Heart left ventricle (tissue), 16 donors: Measurements from ENCODE around the gene ARL5C. TPM values are rescaled to one million over a fixed set of nuclear protein-coding genes. Genes with fewer than 3 reads are reported as not detected.

Experiments
- ATAC-seq, 4 donors: fragments of 200-7000 bp; cut with Tn5 transposase; one replicate each; pipeline ENCODE4 v1.9.1; 2020 to 2022; ENCODE audit warnings: moderate library complexity in 4 of 4, mild to moderate bottlenecking in 3 of 4, moderate number of reproducible peaks in 1 of 4
- DNase-seq, 5 donors: peaks; one replicate each; pipeline ENCODE4 v3.0.0-alpha.2; 2020
- H3K27ac ChIP-seq, 12 donors: fragments of 200-600 bp; sonication (generic) in 4 of 12; one replicate each; pipeline versions ENCODE4 v1.5.0 to v1.8.0; 2016 to 2022; ENCODE audit warnings: mild to moderate bottlenecking in 2 of 12
- H3K27me3 ChIP-seq, 9 donors: fragments of 200-600 bp; sonication (generic) in 2 of 9; one replicate each; pipeline versions ENCODE4 v1.5.1 to v1.8.0; 2016 to 2022; ENCODE audit warnings: mild to moderate bottlenecking in 3 of 9
- H3K36me3 ChIP-seq, 9 donors: fragments of 200-600 bp; sonication (generic) in 2 of 9; one replicate each; pipeline versions ENCODE4 v1.5.0 to v1.8.0; 2018 to 2022; ENCODE audit warnings: mild to moderate bottlenecking in 2 of 9
- H3K4me1 ChIP-seq, 12 donors: fragments of 200-600 bp; sonication (generic) in 4 of 12; one replicate each; pipeline versions ENCODE4 v1.5.0 to v1.8.0; 2016 to 2022; ENCODE audit warnings: mild to moderate bottlenecking in 3 of 12
- H3K4me3 ChIP-seq, 12 donors: fragments of 200-600 bp; sonication (generic) in 4 of 12; one replicate each; pipeline versions ENCODE4 v1.5.0 to v1.8.0; 2017 to 2022; ENCODE audit warnings: mild to moderate bottlenecking in 9 of 12, moderate library complexity in 4 of 12
- H3K9me3 ChIP-seq, 12 donors: fragments of 200-600 bp; sonication (generic) in 4 of 12; one replicate each; pipeline versions ENCODE4 v1.5.0 to v1.8.0; 2016 to 2022; ENCODE audit warnings: mild to moderate bottlenecking in 1 of 12
- POLR2A ChIP-seq, 2 donors: fragments of 450-650 bp; IDR thresholded peaks; one replicate each; pipeline ENCODE4 v1.6.1; 2017; ENCODE audit warnings: antibody characterized with exemption in 2 of 2, mild to moderate bottlenecking in 2 of 2, moderate library complexity in 2 of 2
- WGBS, 4 donors: extraction: QIAGEN DNeasy Blood & Tissue Kit in 2 of 4; methylation state at CpG; one replicate each; pipeline versions ENCODE4 v1.1.5 to v1.1.7; 2013 to 2018; 5-methylcytosine and 5-hydroxymethylcytosine counted together
- intact Hi-C, 10 donors: fragments of 100-400 bp; cut with DNase I; formaldehyde crosslinking; loops; one replicate each; pipeline versions ENCODE4 v1.11.1 to v1.14.2; 2022
- polyA plus RNA-seq, 2 donors: library from polyadenylated mRNA; stranded (reverse); fragments of 200-250 nt; gene quantifications; one replicate each; pipeline ENCODE4 v1.2.3, GENCODE V29; 2013
- total RNA-seq, 9 donors: library from RNA; depleted of rRNA in 2 of 9; stranded (reverse); fragments of >200 nt in 2 of 9; fragmentation: NEBNext Ultra II Directional in 3 of 9; extraction: Animal tissue kit (Norgen Biotek cat#: 25700) in 3 of 9; gene quantifications; one replicate each; pipeline versions ENCODE4 v1.1.0 to v1.2.4, GENCODE V29; 2016 to 2023
- TF ChIP-seq, protein P1 (sequence below), 12 donors: fragments of 200-600 bp; sonication (generic) in 4 of 12; IDR thresholded peaks; one replicate each; pipeline versions ENCODE4 v1.5.0 to v1.8.0; 2018 to 2022; ENCODE audit warnings: antibody characterized with exemption in 12 of 12, mild to moderate bottlenecking in 5 of 12
- donor health status: ischemic (EF 13 %, LVEDD 7.1; RV severe dilation, severe dysfunction).
- donor health status: healthy with polysubstance abuse.
- donor health status: DM: no; HTN: yes; CAD: no.
- donor health status: DM: no; HTN: no; CAD: no.
- donor health status: ischemic (EF 25% LVEDD 6.9; RV normal size, moderate dysfunction).
- donor health status: ischemic (EF 25% LVEDD 5.7; RV mildly dilated, moderate dysfunction).
- donor health status: healthy.
- donor health status: DM: yes; HTN: yes; CAD: no.
- donor health status: ischemic (EF 35%, LVEDD 5.7; RV mildly dilated, moderate dysfunction).
- donor health status: nonischemic (EF 11% LVEDD 7.7; RV severe dilation, severe dysfunction).
- donor health status: DM: yes; HTN: yes; CAD: no.
- donor health status: PGD.
- donor health status: ischemic (EF 29% LVEDD 5.4; RV normal size, mild dysfunction).
- donor health status: nonischemic (EF 23%, LVEDD 6.1; RV moderate dilation, normal function).

ARL5C gene
- total and polyA plus RNA-seq, 11 donors: not detected

DNA sequence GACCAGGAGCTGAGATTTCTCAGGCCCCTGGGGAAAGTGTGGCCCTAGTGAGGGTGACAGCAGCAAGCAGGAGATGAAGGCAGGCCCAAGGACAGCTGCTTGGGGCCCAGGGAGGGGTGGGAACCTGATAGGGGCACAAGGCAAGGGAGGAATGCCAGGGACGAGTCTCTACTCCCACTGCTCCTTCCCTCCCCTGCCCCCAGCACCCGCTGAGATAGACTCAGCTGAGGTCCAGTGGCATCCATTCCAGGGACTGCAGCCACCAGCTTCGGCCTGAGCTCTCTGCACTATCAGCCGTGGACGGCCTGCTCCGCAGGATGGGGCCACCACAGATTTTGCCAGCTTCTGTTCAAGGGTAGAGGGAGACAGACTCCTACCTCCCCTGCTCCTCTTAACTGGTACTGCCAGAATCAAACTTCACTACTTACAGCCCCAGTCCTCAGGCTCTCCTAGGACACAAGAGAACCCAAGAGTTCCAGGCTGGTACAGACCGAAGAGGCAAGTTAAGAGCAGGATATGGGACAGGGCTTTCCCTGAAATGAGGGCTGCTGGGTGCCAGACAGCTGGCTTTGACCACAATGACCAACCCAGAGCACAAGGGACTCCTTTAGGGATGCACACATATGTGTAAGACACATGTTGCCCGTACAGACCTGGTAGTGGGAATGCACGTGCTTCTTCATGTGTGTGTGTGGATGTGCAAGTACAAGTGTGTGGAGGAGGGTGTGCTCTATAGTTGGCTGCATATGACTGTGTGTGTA is 26.0 kb upstream of the ARL5C start:
- no peak for ATAC-seq
- H3K27ac ChIP-seq: no peak overlapping the region
- TF ChIP-seq, protein P1, sequence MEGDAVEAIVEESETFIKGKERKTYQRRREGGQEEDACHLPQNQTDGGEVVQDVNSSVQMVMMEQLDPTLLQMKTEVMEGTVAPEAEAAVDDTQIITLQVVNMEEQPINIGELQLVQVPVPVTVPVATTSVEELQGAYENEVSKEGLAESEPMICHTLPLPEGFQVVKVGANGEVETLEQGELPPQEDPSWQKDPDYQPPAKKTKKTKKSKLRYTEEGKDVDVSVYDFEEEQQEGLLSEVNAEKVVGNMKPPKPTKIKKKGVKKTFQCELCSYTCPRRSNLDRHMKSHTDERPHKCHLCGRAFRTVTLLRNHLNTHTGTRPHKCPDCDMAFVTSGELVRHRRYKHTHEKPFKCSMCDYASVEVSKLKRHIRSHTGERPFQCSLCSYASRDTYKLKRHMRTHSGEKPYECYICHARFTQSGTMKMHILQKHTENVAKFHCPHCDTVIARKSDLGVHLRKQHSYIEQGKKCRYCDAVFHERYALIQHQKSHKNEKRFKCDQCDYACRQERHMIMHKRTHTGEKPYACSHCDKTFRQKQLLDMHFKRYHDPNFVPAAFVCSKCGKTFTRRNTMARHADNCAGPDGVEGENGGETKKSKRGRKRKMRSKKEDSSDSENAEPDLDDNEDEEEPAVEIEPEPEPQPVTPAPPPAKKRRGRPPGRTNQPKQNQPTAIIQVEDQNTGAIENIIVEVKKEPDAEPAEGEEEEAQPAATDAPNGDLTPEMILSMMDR (IDR thresholded peaks at IDR 0.05): no peak
- TF ChIP-seq POLR2A (IDR thresholded peaks at IDR 0.05): no peak
- H3K4me3 ChIP-seq: no peak overlapping the region
- DNase-seq: no peak
- H3K36me3 ChIP-seq: peaks cover 0 to 62% (median 31%) of the 10 kb centered on the region in 9 donors
- H3K4me1 ChIP-seq: peaks cover 0 to 31% (median 16%) of the 10 kb centered on the region in 12 donors
- no peaks in the 10 kb centered on the region for H3K9me3 ChIP-seq
- H3K27me3 ChIP-seq: no peaks in the 10 kb centered on the region
- WGBS, 4 donors: 90 to 92% (median 90%) methylated on average over 7 to 9 of the region's 9 CpGs
- intact Hi-C loops: loop anchor here in 1 of 10 donors (5.0 kb wide), 1 partner anchor 40 kb away; no protein-coding TSS in a partner anchor

- no peaks in the 10 kb centered on the region for H3K4me1 ChIP-seq
- peaks cover 0 to 95% (median 54%) of the 10 kb centered on the region in 9 donors for H3K36me3 ChIP-seq
- no peaks in the 10 kb centered on the region for H3K27me3 ChIP-seq
- 92 to 97% (median 95%) methylated on average over 9 of the region's 9 CpGs for WGBS, 4 donors
- TF ChIP-seq, protein P1 (IDR thresholded peaks at IDR 0.05): no peak
- TF ChIP-seq POLR2A (IDR thresholded peaks at IDR 0.05): no peak
- intact Hi-C loops: loop anchor here in 1 of 10 donors (10.0 kb wide), 1 partner anchor 48 kb away; no protein-coding TSS in a partner anchor
- no peak overlapping the region for H3K27ac ChIP-seq
- DNase-seq (no peak), ATAC-seq (no peak)
- no peaks in the 10 kb centered on the region for H3K9me3 ChIP-seq
- H3K4me3 ChIP-seq: no peak overlapping the region
These were observed 21.3 kb upstream of the ARL5C start for GRCh38 chr17:39187152-39187830.

GRCh38 chr17:39186481-39187002 is 20.6 kb upstream of the ARL5C start:
- DNase-seq (no peak), ATAC-seq (no peak)
- Histone ChIP-seq H3K36me3 (peaks cover 0 to 95% (median 52%) of the 10 kb centered on the region in 9 donors), H3K4me1 (no peaks in the 10 kb centered on the region), H3K9me3 (no peaks in the 10 kb centered on the region), H3K27me3 (no peaks in the 10 kb centered on the region), H3K4me3 (no peak overlapping the region), H3K27ac (no peak overlapping the region)
- intact Hi-C loops: loop anchor here in 1 of 10 donors (10.0 kb wide), 1 partner anchor 48 kb away; no protein-coding TSS in a partner anchor
- 88 to 95% (median 92%) methylated on average over 13 to 15 of the region's 15 CpGs for WGBS, 4 donors
- no peak for TF ChIP-seq POLR2A (IDR thresholded peaks at IDR 0.05)
- TF ChIP-seq, protein P1 (IDR thresholded peaks at IDR 0.05): no peak

DNA sequence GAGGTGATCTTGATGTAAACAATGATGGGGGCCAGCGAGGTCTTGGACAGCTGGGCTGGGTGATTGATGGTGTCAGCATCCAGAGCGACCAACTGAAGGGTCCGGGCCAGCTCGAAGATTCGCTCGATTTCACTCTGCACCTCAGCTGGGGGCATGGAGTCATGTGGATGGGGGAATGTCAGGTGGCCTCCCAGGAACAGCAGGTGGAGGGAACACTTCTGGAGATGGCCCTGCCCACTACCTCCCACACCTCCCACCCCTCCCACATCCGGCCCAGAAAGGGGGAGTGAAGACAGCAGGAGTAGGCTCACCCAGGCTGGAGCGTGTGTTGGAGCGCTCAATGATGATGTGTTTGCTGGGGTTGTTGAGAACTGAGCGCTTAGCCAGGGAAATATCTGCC is 17.8 kb upstream of the ARL5C start:
- 85 to 100% (median 93%) methylated on average over 8 to 10 of the region's 10 CpGs for WGBS, 4 donors
- DNase-seq (no peak), ATAC-seq (no peak)
- Histone ChIP-seq H3K4me3 (no peak overlapping the region), H3K27ac (no peak overlapping the region), H3K9me3 (no peaks in the 10 kb centered on the region), H3K4me1 (no peaks in the 10 kb centered on the region), H3K36me3 (peaks cover 0 to 84% (median 41%) of the 10 kb centered on the region in 9 donors), H3K27me3 (no peaks in the 10 kb centered on the region)
- TF ChIP-seq, protein P1 (IDR thresholded peaks at IDR 0.05): no peak
- no peak for TF ChIP-seq POLR2A (IDR thresholded peaks at IDR 0.05)
- intact Hi-C loops: loop anchor here in 1 of 10 donors (10.0 kb wide), 1 partner anchor 51 kb away; no protein-coding TSS in a partner anchor
